GM10266 (cell line): ENCODE results near the gene TFDP2.

Experiments used
- DNase-seq: peaks from one replicate; pipeline ENCODE4 v3.0.0; 2012; ENCODE audit errors: extremely low spot score
- CTCF ChIP-seq: IDR thresholded peaks from 2 replicates; pipeline ENCODE4 v1.5.1; 2012; ENCODE audit warnings: mild to moderate bottlenecking, low read depth; ENCODE audit not compliant: control insufficient read depth, insufficient read depth; ENCODE audit errors: missing control alignments

Gene TFDP2

GRCh38 chr3:142003291-142003690 is 146.1 kb downstream of the TFDP2 start:
- TF ChIP-seq CTCF = no peak
- no peak for DNase-seq

GRCh38 chr3:142000325-142000870 is 148.9 kb downstream of the TFDP2 start:
- DNase-seq = no peak
- TF ChIP-seq CTCF = no peak

GRCh38 chr3:141998669-141999290 is 150.6 kb downstream of the TFDP2 start:
- no peak for DNase-seq

GRCh38 chr3:141996437-141996836 is 152.9 kb downstream of the TFDP2 start:
- no peak for DNase-seq
- no peak for TF ChIP-seq CTCF

More at GRCh38 chr3:141998669-141999290, 150.6 kb downstream of the TFDP2 start:
- peak; percentile 37 for TF ChIP-seq CTCF

- TF ChIP-seq CTCF = no peak
- no peak for DNase-seq
These were observed 154.5 kb downstream of the TFDP2 start for GRCh38 chr3:141994856-141995255.

- peak; percentile 26 for DNase-seq
- TF ChIP-seq CTCF = no peak
These were observed 156.8 kb downstream of the TFDP2 start for GRCh38 chr3:141992512-141992911.

- no peak for DNase-seq
- TF ChIP-seq CTCF = no peak
These were observed 162.7 kb downstream of the TFDP2 start for GRCh38 chr3:141986548-141987107.
